ENCODE data around the gene CRYGC. TPM values are rescaled to one million over a fixed set of nuclear protein-coding genes. Genes with fewer than 3 reads are reported as not detected.

CRYGC gene
- total and polyA plus RNA-seq, 2 of the 8 experiments (the other 6 are each of a cell fraction or from before 2014, with no cell fraction given), result not detected

GRCh38 chr2:208083807-208084206 lies 45.8 kb downstream of the CRYGC start (continued):
- TF ChIP-seq CHD7 (IDR thresholded peaks at IDR 0.05; ENCODE audit: insufficient replicate concordance, low read length) (no peak), CTBP2 (IDR thresholded peaks at IDR 0.05; ENCODE audit: borderline replicate concordance, insufficient read depth, insufficient read length, low read length) (no peak), PHF8 (conservative IDR thresholded peaks at IDR 0.05; ENCODE audit: low read depth, low read length) (no peak), ATF2 (IDR thresholded peaks at IDR 0.05; ENCODE audit: low read length) (no peak), SP1 (IDR thresholded peaks at IDR 0.05; ENCODE audit: low read depth, low read length) (no peak), YY1 (IDR thresholded peaks at IDR 0.05; ENCODE audit: low read depth, low read length) (no peak), MAFK (IDR thresholded peaks at IDR 0.05; ENCODE audit: low read depth, low read length) (no peak), CREB1 (IDR thresholded peaks at IDR 0.05) (no peak), GTF2F1 (IDR thresholded peaks at IDR 0.05; ENCODE audit: borderline replicate concordance, low read depth, low read length) (no peak), POLR2A (IDR thresholded peaks at IDR 0.05; ENCODE audit: control extremely low read depth in 1 of 2, low read depth in 2 of 2, low read length in 2 of 2) (no peak), EZH2 (IDR thresholded peaks at IDR 0.05; ENCODE audit: low read depth, low read length, severe bottlenecking) (no peak)

All from H1 (cell line).